Calu3 (cell line): Measurements from ENCODE around the gene FBXO15. TPM values are rescaled to one million over a fixed set of nuclear protein-coding genes. Genes with fewer than 3 reads are reported as not detected.

ENCODE experiments used
- BruUV-seq: library from RNA; stranded (reverse); fragments of 400-500 nt; replicated peaks from 2 replicates; lab custom pipeline; 2021; lab: Mats Ljungman, UMichigan
- CTCF ChIA-PET: fragments of 300-600 bp; sonication (Branson Sonifier 250); formaldehyde crosslinking; loops from one replicate; lab custom pipeline; 2022; ENCODE audit warnings: antibody characterized with exemption; lab: Charles Lee
- DNase-seq: peaks from one replicate; pipeline ENCODE4 v3.0.0; 2022
- H3K27ac Mint-ChIP-seq: one replicate; pipeline ENCODE4 v1.8.0; 2022; ENCODE audit warnings: mixed read lengths; ENCODE audit not compliant: unreplicated experiment
- H3K27me3 Mint-ChIP-seq: one replicate; pipeline ENCODE4 v1.8.0; 2022; ENCODE audit warnings: mixed read lengths; ENCODE audit not compliant: unreplicated experiment
- H3K36me3 Mint-ChIP-seq: one replicate; pipeline ENCODE4 v1.8.0; 2022; ENCODE audit warnings: mild to moderate bottlenecking, moderate library complexity, mixed read lengths; ENCODE audit not compliant: insufficient read depth, unreplicated experiment
- H3K4me1 Mint-ChIP-seq: one replicate; pipeline ENCODE4 v1.8.0; 2022; ENCODE audit warnings: mild to moderate bottlenecking, low read depth, mixed read lengths; ENCODE audit not compliant: unreplicated experiment
- H3K4me3 Mint-ChIP-seq: one replicate; pipeline ENCODE4 v1.8.0; 2022; ENCODE audit warnings: mild to moderate bottlenecking, low read depth, moderate library complexity, mixed read lengths; ENCODE audit not compliant: unreplicated experiment
- H3K9me3 Mint-ChIP-seq: one replicate; pipeline ENCODE4 v1.8.0; 2022; ENCODE audit warnings: low read depth, mixed read lengths; ENCODE audit not compliant: unreplicated experiment
- intact Hi-C: fragments of 100-400 bp; cut with micrococcal nuclease; formaldehyde crosslinking; loops from one replicate; pipeline ENCODE4 v1.10.0; 2022; ENCODE audit not compliant: unreplicated experiment
- total RNA-seq: library from RNA; stranded (reverse); gene quantifications from 2 replicates; pipeline ENCODE4 v1.2.3, GENCODE V29; 2022
- TF ChIP-seq, protein P1 (sequence below): fragments of 200-600 bp; IDR thresholded peaks from one replicate; pipeline ENCODE4 v1.8.0; 2022; ENCODE audit warnings: antibody characterized with exemption; ENCODE audit not compliant: unreplicated experiment

The FBXO15 gene
- total RNA-seq, 1 experiment from 2014 or later = 1.5 TPM

- intact Hi-C loops = no loop called here
- Mint-ChIP-seq H3K4me3 (no peak overlapping the region), H3K27me3 (peaks cover 32% of the 10 kb centered on the region), H3K9me3 (no peaks in the 10 kb centered on the region), H3K27ac (no peak overlapping the region), H3K36me3 (no peaks in the 10 kb centered on the region), H3K4me1 (no peaks in the 10 kb centered on the region)
- CTCF ChIA-PET = no interaction called here
- TF ChIP-seq, protein P1, sequence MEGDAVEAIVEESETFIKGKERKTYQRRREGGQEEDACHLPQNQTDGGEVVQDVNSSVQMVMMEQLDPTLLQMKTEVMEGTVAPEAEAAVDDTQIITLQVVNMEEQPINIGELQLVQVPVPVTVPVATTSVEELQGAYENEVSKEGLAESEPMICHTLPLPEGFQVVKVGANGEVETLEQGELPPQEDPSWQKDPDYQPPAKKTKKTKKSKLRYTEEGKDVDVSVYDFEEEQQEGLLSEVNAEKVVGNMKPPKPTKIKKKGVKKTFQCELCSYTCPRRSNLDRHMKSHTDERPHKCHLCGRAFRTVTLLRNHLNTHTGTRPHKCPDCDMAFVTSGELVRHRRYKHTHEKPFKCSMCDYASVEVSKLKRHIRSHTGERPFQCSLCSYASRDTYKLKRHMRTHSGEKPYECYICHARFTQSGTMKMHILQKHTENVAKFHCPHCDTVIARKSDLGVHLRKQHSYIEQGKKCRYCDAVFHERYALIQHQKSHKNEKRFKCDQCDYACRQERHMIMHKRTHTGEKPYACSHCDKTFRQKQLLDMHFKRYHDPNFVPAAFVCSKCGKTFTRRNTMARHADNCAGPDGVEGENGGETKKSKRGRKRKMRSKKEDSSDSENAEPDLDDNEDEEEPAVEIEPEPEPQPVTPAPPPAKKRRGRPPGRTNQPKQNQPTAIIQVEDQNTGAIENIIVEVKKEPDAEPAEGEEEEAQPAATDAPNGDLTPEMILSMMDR = no peak
- DNase-seq = no peak
- no TSS peak for BruUV-seq
Observed at GRCh38 chr18:74074668-74075564, 72.7 kb downstream of the FBXO15 start.

DNA sequence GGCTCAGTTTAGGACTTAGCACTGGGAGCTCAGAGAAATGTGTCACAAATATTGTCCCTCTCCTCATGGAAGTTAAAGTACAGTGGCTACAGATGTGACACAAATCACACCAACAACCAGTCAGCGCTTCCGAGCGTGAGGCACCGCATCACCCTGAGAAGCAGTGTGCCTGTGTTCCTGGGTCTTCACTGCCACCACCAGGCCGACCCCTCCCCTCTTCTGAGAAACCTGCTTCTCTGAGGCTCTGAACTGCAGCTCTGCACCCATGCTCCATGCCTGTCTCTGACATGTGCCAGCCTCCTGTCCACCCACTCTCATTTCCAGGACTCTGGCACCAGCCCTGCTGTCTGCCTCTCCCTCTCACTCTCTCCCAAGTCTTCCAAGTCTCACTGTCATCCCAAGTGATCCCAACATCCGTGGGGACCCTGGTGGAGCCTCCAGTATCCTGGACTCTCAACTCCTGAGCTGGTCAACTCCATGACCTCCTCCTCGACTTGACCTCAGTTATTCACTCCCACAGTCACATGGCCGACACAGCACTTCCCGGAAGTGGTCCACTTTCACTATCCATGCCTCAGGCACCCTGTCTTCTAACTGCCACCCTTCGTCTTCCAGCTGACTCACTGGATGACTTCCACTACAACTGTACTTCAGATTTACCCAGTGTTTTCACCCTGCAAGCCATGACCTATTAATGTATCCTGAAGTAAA lies 73.5 kb downstream of the FBXO15 start:
- Mint-ChIP-seq H3K27me3 (peaks cover 37% of the 10 kb centered on the region), H3K4me1 (no peaks in the 10 kb centered on the region), H3K4me3 (no peak overlapping the region), H3K9me3 (no peaks in the 10 kb centered on the region), H3K36me3 (no peaks in the 10 kb centered on the region), H3K27ac (no peak overlapping the region)
- BruUV-seq = no TSS peak
- TF ChIP-seq, protein P1 = no peak
- intact Hi-C loops = no loop called here
- no peak for DNase-seq
- CTCF ChIA-PET = no interaction called here

DNA sequence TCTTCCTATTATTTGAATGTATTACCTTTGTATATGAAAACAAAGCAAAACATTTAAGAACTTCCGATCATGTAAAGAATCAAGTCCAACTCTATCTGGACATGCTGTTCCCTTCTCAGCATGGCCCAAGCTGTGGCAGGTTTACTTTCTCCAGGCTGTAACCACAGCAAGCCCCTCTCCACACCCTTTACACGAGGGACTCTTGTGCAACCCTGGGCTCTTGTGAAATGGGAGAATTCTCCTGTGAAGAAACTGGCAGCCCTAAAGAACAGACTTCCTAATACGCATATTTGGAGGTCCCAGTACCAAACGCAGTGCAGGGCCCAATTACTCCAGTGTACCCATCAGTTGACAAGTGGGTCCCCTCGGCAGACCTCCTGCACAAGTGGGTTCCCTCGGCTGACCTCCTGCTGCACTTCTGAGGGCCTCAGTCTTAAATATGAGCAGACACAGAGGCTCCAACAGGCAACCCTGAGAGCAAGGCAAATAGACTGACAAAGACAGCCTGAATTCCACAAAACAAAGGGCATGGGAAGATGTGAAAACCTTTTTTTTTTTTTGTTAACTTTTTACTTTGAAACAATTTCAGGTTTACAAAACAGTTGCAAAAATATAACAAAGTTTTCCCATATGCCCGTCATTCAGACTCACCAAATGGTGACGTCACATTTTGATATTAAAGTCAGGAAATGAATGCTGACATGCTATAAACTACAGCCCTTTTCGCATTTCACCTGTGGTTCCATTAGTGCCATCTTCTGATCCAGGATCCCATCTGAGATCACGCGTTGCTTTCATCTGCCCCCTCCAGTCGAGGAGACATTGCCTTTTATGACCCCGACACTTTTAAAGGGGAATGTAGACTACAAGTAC lies 78.2 kb downstream of the FBXO15 start:
- H3K27me3 Mint-ChIP-seq = peaks cover 84% of the 10 kb centered on the region
- H3K4me1 Mint-ChIP-seq = no peaks in the 10 kb centered on the region
- H3K4me3 Mint-ChIP-seq = no peak overlapping the region
- H3K27ac Mint-ChIP-seq = no peak overlapping the region
- BruUV-seq = no TSS peak
- DNase-seq = no peak
- no peaks in the 10 kb centered on the region for H3K36me3 Mint-ChIP-seq
- no peaks in the 10 kb centered on the region for H3K9me3 Mint-ChIP-seq
- TF ChIP-seq, protein P1 = no peak
- CTCF ChIA-PET = no interaction called here
- intact Hi-C loops = no loop called here

DNA sequence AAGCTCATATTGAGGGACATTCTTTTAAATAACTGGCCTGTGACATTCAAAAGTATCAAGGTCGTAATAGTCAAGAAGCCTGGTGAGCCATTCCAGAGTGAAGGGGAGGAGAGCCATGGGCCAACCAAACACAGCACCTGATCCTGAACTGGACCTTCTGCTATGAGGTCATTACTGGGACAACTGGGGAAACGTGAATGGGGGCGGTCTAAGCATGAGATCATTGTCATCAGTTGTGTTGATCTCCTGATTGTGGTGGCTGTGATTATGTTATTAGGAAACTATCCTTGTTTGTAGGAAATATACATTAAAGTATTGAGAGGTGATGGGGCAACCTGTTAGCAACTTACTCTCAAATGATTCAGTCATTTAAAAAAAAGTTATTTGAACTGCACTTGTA lies 79.3 kb downstream of the FBXO15 start:
- no peak for DNase-seq
- Mint-ChIP-seq H3K27me3 (peaks cover 95% of the 10 kb centered on the region), H3K27ac (no peak overlapping the region), H3K4me3 (no peak overlapping the region), H3K4me1 (no peaks in the 10 kb centered on the region), H3K9me3 (no peaks in the 10 kb centered on the region), H3K36me3 (no peaks in the 10 kb centered on the region)
- CTCF ChIA-PET = no interaction called here
- TF ChIP-seq, protein P1 = no peak
- BruUV-seq = no TSS peak
- intact Hi-C loops = no loop called here
